ENCODE data around the gene NSG1. TPM values are rescaled to one million over a fixed set of nuclear protein-coding genes. Genes with fewer than 3 reads are reported as not detected.

NSG1 gene
- total and polyA plus RNA-seq, 2 of the 13 experiments (the other 11 are each of a cell fraction or from before 2014, with no cell fraction given): not detected

GRCh38 chr4:4394644-4395043 lies 7.7 kb downstream of the NSG1 start:
- WGBS (ENCODE audit: low lambda C conversion rate): 46% methylated on average over 3 of the region's 9 CpGs
- FAIRE-seq: no peak
- ATAC-seq: no peak
- Histone ChIP-seq H3K9ac (ENCODE audit: insufficient read depth, low read depth, low read length) (no peak overlapping the region), H3K4me2 (ENCODE audit: low read depth, low read length) (no peak overlapping the region), H3K4me1 (ENCODE audit: insufficient read depth, low read length) (peaks cover 11% of the 10 kb centered on the region; the same call in 1 of the 2 replicates), H2AFZ (ENCODE audit: low read length) (no peak overlapping the region), H3K27ac (ENCODE audit: extremely low read length, insufficient read depth, low read length) (no peak overlapping the region), H3K79me2 (ENCODE audit: insufficient read depth, low read length) (no peaks in the 10 kb centered on the region), H3K9me3 (ENCODE audit: low read length) (no peaks in the 10 kb centered on the region), H3K27me3 (ENCODE audit: control insufficient read depth in 1 of 2, insufficient read depth in 2 of 2, low read length in 2 of 2) (peaks cover 7 to 79% of the 10 kb centered on the region in 2 experiments; a peak in 4 of 5 replicates), H4K20me1 (ENCODE audit: insufficient read depth, low read length) (no peaks in the 10 kb centered on the region), H3K4me3 (replicated peaks in 1 of 3; ENCODE audit: insufficient read depth in 1 of 3, low read depth in 2 of 3, low read length in 3 of 3) (no peak overlapping the region), H3K36me3 (replicated peaks in 1 of 2; ENCODE audit: control insufficient read depth in 1 of 2, insufficient read depth in 2 of 2, low read length in 2 of 2) (no peaks in the 10 kb centered on the region)
- BruUV-seq (replicated peaks): no TSS peak
- in situ Hi-C loops (cut with HindIII; ENCODE audit: extremely low pct_ligation_motif_present, low pct_unique_long_range_greater_than_20kb) (no loop called here), intact Hi-C loops (cut with micrococcal nuclease; ENCODE audit: unreplicated experiment) (no loop called here)
- CTCF ChIA-PET (ENCODE audit: low intra/inter-chr PET ratio, low total read pairs): no interaction called here
- POLR2A ChIA-PET: no interaction called here
- no peak for DNase-seq (ENCODE audit: low spot score)
- TF ChIP-seq HNRNPH1 (optimal IDR thresholded peaks at IDR 0.05; ENCODE audit: low read depth, low read length) (no peak), ZBTB40 (IDR thresholded peaks at IDR 0.05) (no peak), ZBTB40 (CRISPR knock-in tag; IDR thresholded peaks at IDR 0.05) (no peak), AFF4 (CRISPR knock-in tag; IDR thresholded peaks at IDR 0.05) (no peak), ZNF567 (CRISPR knock-in tag; IDR thresholded peaks at IDR 0.05; ENCODE audit: borderline replicate concordance) (no peak), ATF2 (CRISPR knock-in tag; IDR thresholded peaks at IDR 0.05) (no peak), HNF4A (CRISPR knock-in tag; IDR thresholded peaks at IDR 0.05) (no peak), ZNF557 (CRISPR knock-in tag; IDR thresholded peaks at IDR 0.05) (no peak), MYC (CRISPR knock-in tag; IDR thresholded peaks at IDR 0.05; ENCODE audit: borderline replicate concordance) (no peak)

Data from HepG2 (cell line).